ENCODE data around the gene MRPL28.

- TF ChIP-seq POLR2A (IDR thresholded peaks at IDR 0.05): no peak
- TF ChIP-seq EP300 (IDR thresholded peaks at IDR 0.05): no peak
Observed at GRCh38 chr16:324201-324450, 46.2 kb downstream of the MRPL28 start.

Measured in gastroesophageal sphincter (tissue), 2 donors.